Islet precursor cell (in vitro differentiated cells): ENCODE measurements around the gene CSRP2.

Experiments used
- DNase-seq: peaks from one replicate; pipeline ENCODE4 v3.0.0-alpha.2; 2018

Gene CSRP2

DNA sequence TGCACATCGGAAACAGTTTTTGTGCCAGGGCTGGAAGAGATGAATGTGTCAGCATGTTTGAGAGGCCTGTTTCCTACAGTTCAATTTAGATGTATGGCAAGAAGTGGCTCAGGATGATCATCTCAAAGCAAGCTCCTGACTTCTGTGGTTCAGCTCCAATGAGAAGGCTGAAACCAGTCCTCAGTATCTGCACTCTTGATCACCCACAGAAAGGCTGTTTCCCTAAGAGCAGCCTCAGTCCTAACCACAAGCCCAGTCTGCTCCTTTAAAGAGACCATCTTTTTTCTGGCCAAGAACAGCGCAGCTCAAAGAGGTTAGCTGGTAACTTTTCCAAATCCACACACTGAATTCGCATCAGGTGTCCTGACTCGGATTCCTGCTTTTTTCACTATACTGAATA, 19.2 kb downstream of the CSRP2 start:
- peak; percentile 82 for DNase-seq

DNA sequence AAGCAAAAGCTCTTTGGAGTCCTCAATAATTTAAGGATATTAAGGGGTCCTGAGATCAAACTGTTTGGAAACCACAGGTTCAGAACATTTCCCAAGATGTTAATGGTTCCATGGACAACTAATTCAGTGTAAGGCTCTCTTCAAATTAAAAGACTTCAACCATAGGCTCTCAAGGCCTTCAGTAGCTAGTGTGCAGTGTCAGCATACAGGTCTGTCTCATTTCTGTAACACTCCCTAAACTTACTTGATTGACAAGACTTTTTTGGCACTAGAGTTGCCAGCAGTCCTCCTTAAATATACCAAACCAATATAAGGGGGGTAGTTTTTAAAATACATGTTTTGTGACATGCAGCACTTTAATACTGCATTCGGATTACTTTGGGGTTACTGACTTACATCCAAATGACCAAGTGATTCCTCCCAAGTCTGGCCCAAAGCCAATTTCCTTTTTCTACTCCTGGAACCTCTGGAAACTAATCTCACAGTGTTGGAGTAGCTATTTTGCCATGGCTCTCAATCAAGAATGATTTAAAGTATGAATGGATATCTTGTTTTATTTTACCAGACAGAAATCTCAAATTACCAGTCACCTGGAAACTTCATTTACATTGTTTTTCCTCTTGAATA, 22.7 kb downstream of the CSRP2 start:
- no peak for DNase-seq

DNA sequence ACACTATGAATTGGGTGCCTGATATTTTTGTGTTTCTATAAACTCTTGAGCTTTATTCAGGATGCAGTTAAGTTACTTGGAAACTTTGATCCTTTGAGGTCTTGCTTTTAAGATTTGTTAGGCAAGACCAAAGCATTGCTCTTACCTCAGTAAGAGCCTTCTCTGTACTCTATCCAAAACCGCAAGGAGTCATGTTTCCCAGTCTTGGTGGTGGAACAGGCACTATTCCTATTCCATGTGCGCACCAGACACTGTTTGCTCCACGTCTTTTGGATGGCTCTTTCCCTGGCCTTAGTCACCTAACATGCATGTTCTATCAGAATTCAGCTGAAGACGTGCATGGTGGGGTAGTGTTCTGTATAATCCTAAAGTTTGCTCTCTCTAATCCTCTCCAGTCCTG, 23.5 kb downstream of the CSRP2 start:
- DNase-seq: no peak

DNA sequence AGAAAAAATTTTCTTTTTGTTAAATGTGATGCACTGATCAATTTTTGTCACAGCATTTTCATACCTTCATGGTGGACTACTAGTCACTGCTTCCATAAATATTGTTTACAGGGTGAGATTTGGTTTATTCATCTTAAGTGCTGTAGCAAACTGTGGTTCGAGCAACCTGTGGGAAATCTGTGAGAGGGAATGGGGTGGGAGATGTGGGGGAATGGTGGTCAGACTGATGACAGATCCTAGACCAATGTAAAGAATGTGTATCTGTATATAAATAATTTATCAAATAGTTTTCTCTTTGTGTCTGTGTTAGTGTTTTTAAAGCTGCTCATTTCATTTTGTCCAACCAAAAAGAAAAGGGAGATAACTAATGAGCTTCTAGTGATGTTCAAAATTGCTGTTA, 26.7 kb downstream of the CSRP2 start:
- no peak for DNase-seq

DNA sequence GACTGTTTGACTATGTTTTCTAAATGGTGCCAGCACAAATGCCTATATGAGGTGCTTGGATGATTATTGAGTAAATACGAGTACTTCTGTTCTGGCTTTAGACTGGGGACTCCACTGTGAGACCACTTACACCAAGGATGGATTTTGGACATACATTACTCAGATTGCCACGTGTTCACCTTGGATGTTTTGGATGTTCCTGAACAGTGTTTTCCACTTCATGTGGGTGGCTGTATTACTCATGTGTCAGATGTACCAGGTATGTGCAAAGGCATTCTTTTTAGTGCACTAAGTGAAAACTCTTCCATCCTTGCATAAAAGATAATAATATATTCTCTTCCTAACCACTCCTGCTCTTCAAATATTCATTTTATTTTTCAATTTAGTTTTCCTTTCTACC, 30.7 kb downstream of the CSRP2 start:
- no peak for DNase-seq

DNA sequence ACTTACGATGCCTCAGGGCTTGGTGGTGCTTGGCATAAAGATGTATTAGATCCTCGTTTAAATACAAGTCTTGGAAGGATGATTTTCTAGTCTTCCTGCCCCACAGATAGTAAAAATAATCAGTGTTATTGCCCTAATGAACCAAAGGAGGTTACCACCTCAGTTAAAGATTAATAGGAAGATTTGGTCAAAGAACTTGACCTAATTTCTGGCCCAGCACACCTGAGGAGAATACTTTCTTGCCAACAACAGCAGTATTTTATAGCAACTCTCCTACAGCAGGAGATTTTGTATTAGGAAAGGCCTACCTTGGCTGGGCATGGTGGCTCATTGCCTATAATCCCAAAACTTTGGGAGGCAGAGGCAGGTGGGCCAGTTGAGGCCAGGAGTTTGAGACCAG, 31.6 kb downstream of the CSRP2 start:
- DNase-seq: no peak

DNA sequence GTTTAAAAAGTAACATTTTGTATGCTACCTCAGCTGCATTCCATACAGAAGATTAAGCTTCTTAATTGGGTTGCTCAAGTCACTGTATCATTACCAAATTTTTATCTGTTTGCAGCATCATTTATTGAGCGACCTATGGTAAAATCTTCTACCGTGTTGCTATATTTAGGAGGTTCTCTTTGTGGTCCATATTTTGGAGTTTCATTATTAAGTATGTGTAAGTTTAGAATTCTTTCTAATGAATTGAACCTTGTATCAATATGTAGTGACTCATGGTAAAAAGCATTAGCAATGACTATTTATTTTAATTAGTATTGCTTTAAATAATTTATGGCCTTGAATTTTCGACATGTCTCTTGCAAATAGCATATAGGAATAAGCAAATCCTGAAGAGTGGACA, 42.2 kb downstream of the CSRP2 start:
- no peak for DNase-seq

DNA sequence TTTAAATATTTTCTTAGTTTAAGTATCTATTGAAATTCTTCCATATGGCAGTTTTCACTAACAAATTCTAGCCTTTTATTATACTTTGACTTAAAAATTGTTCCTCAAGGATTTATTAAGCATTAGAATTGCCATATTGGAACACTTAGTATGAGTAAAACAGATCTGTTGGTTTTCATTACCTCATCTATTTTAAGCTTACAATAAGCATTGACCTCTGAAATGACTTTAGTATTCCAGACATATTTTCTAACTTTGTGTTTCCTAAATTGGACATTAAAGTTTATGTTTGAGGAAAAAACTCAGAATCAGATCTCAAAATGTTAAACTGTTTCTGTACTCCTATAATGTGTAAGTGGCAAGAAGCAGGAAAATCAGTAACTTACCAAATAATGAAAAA, 48.4 kb downstream of the CSRP2 start:
- DNase-seq: no peak

DNA sequence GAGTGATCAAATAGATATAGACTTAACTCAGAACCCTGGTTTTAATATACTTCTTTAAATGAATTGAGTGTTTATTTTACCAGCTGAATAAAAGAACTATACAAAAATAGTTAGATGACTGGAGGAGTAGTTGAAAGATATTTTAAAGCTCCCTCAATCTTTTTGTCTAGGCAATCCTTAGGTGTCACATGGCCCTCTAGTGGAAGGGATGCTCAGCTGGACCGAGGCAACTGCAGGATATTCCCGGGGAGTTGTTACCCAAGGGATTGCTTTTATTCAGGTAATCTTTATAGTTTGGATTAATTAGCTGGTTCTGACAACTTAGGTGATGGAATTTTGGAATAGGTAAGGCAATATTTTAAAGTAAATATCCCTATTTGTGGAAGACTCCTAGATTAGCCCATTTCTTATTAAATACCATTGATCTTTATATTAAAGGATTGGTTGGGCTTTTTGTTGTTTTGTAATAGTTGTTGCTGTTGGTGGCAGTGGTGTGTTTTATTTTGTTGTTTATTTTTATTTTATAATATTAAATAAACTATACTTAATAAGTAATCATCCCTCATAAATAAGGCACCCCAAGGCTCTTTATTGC, 57.8 kb downstream of the CSRP2 start:
- peak; percentile 73 for DNase-seq

DNA sequence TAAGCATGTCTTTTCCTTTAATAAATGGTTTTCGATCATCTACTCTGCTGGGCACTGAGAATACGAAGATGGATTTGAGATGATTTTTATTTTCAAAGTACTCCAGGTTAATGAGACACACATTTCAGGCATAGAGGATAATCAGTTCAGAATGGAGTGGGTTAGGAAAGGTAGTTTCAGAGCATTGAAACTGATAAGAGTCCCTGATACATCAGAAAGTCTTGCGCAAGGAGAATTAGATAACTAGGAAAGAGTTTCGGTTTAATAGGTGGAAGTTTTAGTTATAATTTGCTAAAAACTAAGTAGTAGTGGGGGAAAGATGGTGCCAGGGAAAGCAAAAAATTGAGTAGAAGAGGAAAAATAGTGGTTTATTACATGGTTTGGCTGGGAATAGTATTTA, 64.8 kb downstream of the CSRP2 start:
- no peak for DNase-seq

DNA sequence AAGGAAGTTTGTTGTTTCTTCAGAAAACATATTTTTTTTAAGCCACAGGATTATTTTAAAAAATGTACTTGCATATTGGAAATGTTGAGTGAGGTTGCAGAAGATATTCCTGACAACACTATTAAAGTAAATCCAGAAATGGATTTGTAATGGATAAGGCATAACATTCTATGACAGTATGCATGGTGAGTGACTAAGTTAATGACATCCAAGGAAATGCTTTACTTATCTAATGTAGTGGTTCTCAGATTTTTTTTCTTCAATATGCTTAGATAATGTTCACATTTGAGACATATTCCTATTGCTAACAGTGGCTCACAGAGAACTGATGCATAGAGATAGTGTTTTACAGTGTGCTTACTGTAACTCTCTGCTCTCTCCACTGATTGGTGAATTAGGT, 65.6 kb downstream of the CSRP2 start:
- DNase-seq: no peak

DNA sequence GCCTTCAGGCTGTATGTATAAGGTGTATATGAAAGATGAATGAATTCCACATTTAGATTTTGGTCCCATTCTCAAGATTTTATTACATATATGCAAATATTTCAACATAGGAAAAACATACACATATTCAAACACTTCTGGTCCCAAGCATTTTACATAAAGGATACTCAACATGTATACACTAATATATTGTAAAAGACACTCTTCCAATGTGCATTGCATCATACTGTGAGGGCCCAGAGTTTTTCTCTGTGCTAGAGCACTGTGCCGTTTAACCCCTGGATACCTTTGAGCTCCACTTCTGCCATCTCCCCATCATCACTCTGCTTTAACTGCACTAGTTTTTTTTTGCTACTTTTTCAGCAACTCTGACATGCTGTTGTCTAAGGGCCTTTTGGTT, 66.8 kb downstream of the CSRP2 start:
- no peak for DNase-seq

DNA sequence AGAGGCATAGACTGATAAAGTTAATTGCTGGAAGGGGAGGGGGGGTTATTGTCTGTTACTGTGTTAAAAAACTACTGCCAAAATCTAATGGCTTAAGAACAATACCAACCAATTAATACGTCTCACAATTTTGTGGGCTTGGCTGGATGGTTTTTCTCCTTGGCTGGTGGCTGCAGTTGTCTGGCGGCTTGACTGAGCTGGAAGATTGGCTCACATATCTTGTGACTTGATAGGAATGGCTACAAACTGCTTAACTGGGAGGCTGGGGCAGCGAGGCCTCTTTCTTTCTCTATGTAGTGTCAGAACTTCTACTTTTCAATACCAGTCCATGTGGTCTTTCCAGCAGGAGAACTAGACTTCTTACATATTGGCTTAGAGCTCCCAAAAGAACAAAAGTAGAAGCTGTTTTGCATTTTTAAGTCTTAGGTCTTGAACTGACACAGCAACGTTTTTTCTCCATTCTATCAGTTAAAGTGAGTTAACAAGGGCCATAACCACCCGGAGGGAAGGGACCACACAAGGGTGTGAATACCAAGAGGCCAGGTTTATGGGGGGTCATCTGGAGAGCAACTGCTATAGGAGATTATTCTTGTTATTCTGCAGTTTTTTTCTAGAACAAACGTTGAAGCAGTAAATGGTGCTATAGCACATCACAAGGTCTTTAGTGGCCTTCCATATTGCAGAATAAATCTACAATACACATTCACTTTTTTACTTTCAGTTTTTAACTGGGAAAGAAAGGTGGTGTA, 68.0 kb downstream of the CSRP2 start:
- DNase-seq: peak; percentile 57
